Peyer's patch (tissue), 4 donors: ENCODE results near the gene CELF2.

ENCODE experiments used
- CTCF ChIP-seq, 6 experiments: fragments of 450-650 bp in 4 of 6; fragments of 200-600 bp in 2 of 6; sonication (generic) in 1 of 6; IDR thresholded peaks; one replicate each; pipeline ENCODE4 v1.5.1; 2017 to 2019; ENCODE audit warnings: antibody characterized with exemption in 6 of 6, mild to moderate bottlenecking in 3 of 6, moderate library complexity in 1 of 6
- POLR2A ChIP-seq, 2 donors: fragments of 450-650 bp; IDR thresholded peaks; one replicate each; pipeline ENCODE4 v1.5.1; 2017; ENCODE audit warnings: antibody characterized with exemption in 2 of 2, mild to moderate bottlenecking in 2 of 2, moderate library complexity in 2 of 2

- TF ChIP-seq CTCF (IDR thresholded peaks at IDR 0.05) (no peak), POLR2A (IDR thresholded peaks at IDR 0.05) (no peak)
These were observed 138.8 kb downstream of the CELF2 start for GRCh38 chr10:11156480-11156879.
